Calu3 (cell line): ENCODE data around the gene AGPAT3. TPM values are rescaled to one million over a fixed set of nuclear protein-coding genes. Genes with fewer than 3 reads are reported as not detected.

Source experiments
- BruUV-seq: library from RNA; stranded (reverse); fragments of 400-500 nt; replicated peaks from 2 replicates; lab custom pipeline; 2021; lab: Mats Ljungman, UMichigan
- CTCF ChIA-PET: fragments of 300-600 bp; sonication (Branson Sonifier 250); formaldehyde crosslinking; loops from one replicate; lab custom pipeline; 2022; ENCODE audit warnings: antibody characterized with exemption; lab: Charles Lee
- DNase-seq: peaks from one replicate; pipeline ENCODE4 v3.0.0; 2022
- H3K27ac Mint-ChIP-seq: one replicate; pipeline ENCODE4 v1.8.0; 2022; ENCODE audit warnings: mixed read lengths; ENCODE audit not compliant: unreplicated experiment
- H3K27me3 Mint-ChIP-seq: one replicate; pipeline ENCODE4 v1.8.0; 2022; ENCODE audit warnings: mixed read lengths; ENCODE audit not compliant: unreplicated experiment
- H3K36me3 Mint-ChIP-seq: one replicate; pipeline ENCODE4 v1.8.0; 2022; ENCODE audit warnings: mild to moderate bottlenecking, moderate library complexity, mixed read lengths; ENCODE audit not compliant: insufficient read depth, unreplicated experiment
- H3K4me1 Mint-ChIP-seq: one replicate; pipeline ENCODE4 v1.8.0; 2022; ENCODE audit warnings: mild to moderate bottlenecking, low read depth, mixed read lengths; ENCODE audit not compliant: unreplicated experiment
- H3K4me3 Mint-ChIP-seq: one replicate; pipeline ENCODE4 v1.8.0; 2022; ENCODE audit warnings: mild to moderate bottlenecking, low read depth, moderate library complexity, mixed read lengths; ENCODE audit not compliant: unreplicated experiment
- H3K9me3 Mint-ChIP-seq: one replicate; pipeline ENCODE4 v1.8.0; 2022; ENCODE audit warnings: low read depth, mixed read lengths; ENCODE audit not compliant: unreplicated experiment
- intact Hi-C: fragments of 100-400 bp; cut with micrococcal nuclease; formaldehyde crosslinking; loops from one replicate; pipeline ENCODE4 v1.10.0; 2022; ENCODE audit not compliant: unreplicated experiment
- total RNA-seq: library from RNA; stranded (reverse); gene quantifications from 2 replicates; pipeline ENCODE4 v1.2.3, GENCODE V29; 2022
- TF ChIP-seq, protein P1 (sequence below): fragments of 200-600 bp; IDR thresholded peaks from one replicate; pipeline ENCODE4 v1.8.0; 2022; ENCODE audit warnings: antibody characterized with exemption; ENCODE audit not compliant: unreplicated experiment

Gene AGPAT3
- total RNA-seq, 1 experiment from 2014 or later = 61.2 TPM

DNA sequence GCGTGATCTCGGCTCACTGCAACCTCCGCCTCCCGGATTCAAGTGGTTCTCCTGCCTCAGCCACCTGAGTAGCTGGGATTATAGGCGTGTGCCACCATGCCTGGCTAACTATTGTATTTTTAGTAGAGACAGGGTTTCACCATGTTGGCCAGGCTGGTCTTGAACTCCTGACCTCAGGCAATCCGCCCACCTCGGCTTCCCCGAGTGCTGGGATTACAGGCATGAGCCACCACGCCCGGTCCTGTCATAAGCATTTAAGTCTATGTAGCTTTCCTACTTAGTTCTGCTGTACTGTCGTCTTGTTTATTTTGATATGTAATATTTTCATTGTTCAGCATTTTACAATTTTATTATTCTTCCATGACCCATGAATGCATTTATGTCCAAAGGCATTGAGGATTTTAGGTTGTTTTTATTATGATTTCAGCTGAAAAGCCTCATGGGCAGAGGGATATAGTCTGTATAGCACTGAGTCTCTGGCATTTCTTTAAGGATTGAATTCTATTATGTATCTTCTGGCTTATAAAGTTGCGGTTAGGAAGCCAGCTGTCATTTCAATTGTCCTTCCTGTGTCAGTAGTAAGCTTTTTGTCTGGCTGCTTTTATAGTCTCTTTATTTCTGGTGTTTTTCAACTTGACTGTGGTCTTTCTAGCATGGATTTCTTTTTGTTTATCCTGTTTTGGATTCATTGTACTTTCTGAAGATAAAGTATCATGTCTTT lies 9.2 kb downstream of the AGPAT3 start:
- Mint-ChIP-seq H3K4me3 (no peak overlapping the region), H3K4me1 (peaks cover 8% of the 10 kb centered on the region), H3K27ac (no peak overlapping the region), H3K27me3 (no peaks in the 10 kb centered on the region), H3K36me3 (peaks cover 4% of the 10 kb centered on the region), H3K9me3 (no peaks in the 10 kb centered on the region)
- no TSS peak for BruUV-seq
- DNase-seq = no peak
- intact Hi-C loops = no loop called here
- TF ChIP-seq, protein P1, sequence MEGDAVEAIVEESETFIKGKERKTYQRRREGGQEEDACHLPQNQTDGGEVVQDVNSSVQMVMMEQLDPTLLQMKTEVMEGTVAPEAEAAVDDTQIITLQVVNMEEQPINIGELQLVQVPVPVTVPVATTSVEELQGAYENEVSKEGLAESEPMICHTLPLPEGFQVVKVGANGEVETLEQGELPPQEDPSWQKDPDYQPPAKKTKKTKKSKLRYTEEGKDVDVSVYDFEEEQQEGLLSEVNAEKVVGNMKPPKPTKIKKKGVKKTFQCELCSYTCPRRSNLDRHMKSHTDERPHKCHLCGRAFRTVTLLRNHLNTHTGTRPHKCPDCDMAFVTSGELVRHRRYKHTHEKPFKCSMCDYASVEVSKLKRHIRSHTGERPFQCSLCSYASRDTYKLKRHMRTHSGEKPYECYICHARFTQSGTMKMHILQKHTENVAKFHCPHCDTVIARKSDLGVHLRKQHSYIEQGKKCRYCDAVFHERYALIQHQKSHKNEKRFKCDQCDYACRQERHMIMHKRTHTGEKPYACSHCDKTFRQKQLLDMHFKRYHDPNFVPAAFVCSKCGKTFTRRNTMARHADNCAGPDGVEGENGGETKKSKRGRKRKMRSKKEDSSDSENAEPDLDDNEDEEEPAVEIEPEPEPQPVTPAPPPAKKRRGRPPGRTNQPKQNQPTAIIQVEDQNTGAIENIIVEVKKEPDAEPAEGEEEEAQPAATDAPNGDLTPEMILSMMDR = no peak
- CTCF ChIA-PET = no interaction called here

DNA sequence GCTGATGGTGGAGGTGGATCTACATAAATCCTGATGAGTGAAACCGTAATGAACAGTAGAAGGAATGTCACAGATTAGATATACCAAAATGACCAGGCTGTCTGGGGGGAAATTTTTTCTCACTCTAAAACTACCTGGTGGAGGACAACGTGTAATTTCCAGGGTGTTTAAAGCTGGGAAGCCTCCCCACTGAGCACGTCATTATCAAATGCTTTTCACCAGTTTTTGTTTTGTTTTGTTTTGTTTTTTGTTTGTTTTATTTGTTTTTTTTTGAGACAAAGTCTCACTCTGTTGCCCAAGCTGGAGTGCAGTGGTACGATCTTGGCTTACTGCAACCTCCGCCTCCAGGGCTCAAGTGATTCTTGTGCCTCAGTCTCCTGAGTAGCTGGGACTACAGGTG lies 11.6 kb downstream of the AGPAT3 start:
- no peak overlapping the region for H3K4me3 Mint-ChIP-seq
- intact Hi-C loops = no loop called here
- no peaks in the 10 kb centered on the region for H3K27me3 Mint-ChIP-seq
- BruUV-seq = no TSS peak
- peaks cover 24% of the 10 kb centered on the region for H3K4me1 Mint-ChIP-seq
- DNase-seq = no peak
- CTCF ChIA-PET = interaction anchor here (0.7 kb wide), 1 partner anchor 392 kb away, joined by 3 read pairs; no protein-coding TSS in a partner anchor
- no peaks in the 10 kb centered on the region for H3K9me3 Mint-ChIP-seq
- peaks cover 13% of the 10 kb centered on the region for H3K36me3 Mint-ChIP-seq
- H3K27ac Mint-ChIP-seq = no peak overlapping the region
- TF ChIP-seq, protein P1 = no peak

GRCh38 chr21:43877936-43878575 lies 13.0 kb downstream of the AGPAT3 start:
- H3K4me1 Mint-ChIP-seq = peaks cover 24% of the 10 kb centered on the region

DNA sequence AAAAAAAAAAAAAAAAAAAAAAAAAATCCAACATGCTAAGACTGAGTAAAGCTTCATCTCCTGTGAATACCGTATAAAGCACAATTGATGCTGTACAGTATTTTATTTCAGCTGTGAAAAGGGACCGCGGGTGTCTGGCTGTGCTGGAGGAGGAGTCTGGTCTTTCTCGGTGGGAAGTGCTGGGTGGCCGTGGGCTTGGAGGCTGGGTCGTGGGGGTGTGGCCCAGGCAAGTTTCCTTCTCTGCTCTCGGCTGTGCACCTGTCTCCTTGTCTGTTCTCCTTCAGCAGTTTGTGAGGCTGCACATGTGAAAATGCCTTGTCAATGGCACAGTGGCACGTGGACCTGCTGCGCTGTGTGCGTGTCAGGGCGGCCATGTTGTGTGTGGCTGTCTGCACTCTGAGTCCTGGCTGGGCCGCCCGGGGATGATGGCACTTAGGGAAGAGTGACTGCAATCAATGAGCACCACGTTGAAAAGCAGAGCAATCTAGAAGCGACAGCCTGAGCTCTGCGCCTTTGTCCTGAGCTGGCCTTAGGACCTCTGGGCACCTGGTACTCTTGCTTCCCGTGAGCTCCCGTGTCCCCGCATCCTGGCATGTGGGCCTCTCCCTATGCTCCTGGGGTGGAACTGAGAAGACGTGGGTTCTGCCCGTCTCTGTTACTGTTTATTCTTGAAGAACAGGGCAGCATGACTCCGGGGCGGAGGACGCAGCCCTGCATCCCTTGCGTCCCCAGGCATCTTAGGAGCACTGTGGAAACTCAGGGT lies 14.5 kb downstream of the AGPAT3 start:
- Mint-ChIP-seq H3K9me3 (no peaks in the 10 kb centered on the region), H3K27me3 (no peaks in the 10 kb centered on the region), H3K4me3 (no peak overlapping the region), H3K36me3 (peaks cover 13% of the 10 kb centered on the region), H3K4me1 (peaks cover 28% of the 10 kb centered on the region), H3K27ac (no peak overlapping the region)
- intact Hi-C loops = no loop called here
- no peak for DNase-seq
- BruUV-seq = no TSS peak
- TF ChIP-seq, protein P1 = no peak
- CTCF ChIA-PET = interaction anchor here (0.6 to 0.9 kb wide), 2 partner anchors 11 to 211 kb away, joined by 3 to 6 read pairs; no protein-coding TSS in a partner anchor

More at GRCh38 chr21:43877936-43878575, 13.0 kb downstream of the AGPAT3 start:
- H3K27ac Mint-ChIP-seq = no peak overlapping the region
- no TSS peak for BruUV-seq
- CTCF ChIA-PET = no interaction called here
- no peaks in the 10 kb centered on the region for H3K27me3 Mint-ChIP-seq
- TF ChIP-seq, protein P1 = no peak
- no peaks in the 10 kb centered on the region for H3K9me3 Mint-ChIP-seq
- peaks cover 9% of the 10 kb centered on the region for H3K36me3 Mint-ChIP-seq
- no peak for DNase-seq
- no peak overlapping the region for H3K4me3 Mint-ChIP-seq
- intact Hi-C loops = no loop called here
